B cell (primary cell): Measurements from ENCODE around the gene ANKRD33. TPM values are rescaled to one million over a fixed set of nuclear protein-coding genes. Genes with fewer than 3 reads are reported as not detected.

Source experiments
- ATAC-seq: fragments of 200-7000 bp; cut with Tn5 transposase; one replicate; pipeline ENCODE4 v1.10.0; 2021; ENCODE audit warnings: low read depth, mild to moderate bottlenecking, moderate number of reproducible peaks, moderate library complexity
- CTCF ChIA-PET: fragments of 350-600 bp; sonication (Branson Sonifier 250); formaldehyde crosslinking; loops from one replicate; lab custom pipeline; 2021; ENCODE audit warnings: antibody characterized with exemption, inconsistent platforms; lab: Charles Lee
- POLR2A ChIA-PET: fragments of 350-600 bp; sonication (Branson Sonifier 250); formaldehyde crosslinking; loops from one replicate; lab custom pipeline; 2021; ENCODE audit warnings: antibody characterized with exemption; lab: Charles Lee
- DNase-seq: peaks from one replicate; pipeline ENCODE4 v3.0.0; 2013
- H2AFZ ChIP-seq: 2 replicates; pipeline ENCODE4 v1.6.1; 2012; ENCODE audit warnings: mild to moderate bottlenecking, low read depth, low read length; ENCODE audit not compliant: insufficient read depth, poor library complexity, severe bottlenecking
- H3K27ac ChIP-seq, 2 donors: 1 replicate in 1 of 2; 2 replicates in 1 of 2; pipeline ENCODE4 v1.5.1; 2012 to 2013; ENCODE audit warnings: low read length in 2 of 2, mild to moderate bottlenecking in 2 of 2, moderate library complexity in 1 of 2
- H3K27me3 ChIP-seq, 4 experiments: fragments of 200-600 bp in 1 of 4; sonication (generic) in 1 of 4; replicated peaks in 1 of 4; 1 replicate in 2 of 4; 2 replicates in 2 of 4; pipeline versions ENCODE4 v1.6.1 to v1.7.0; 2013 to 2016; ENCODE audit warnings: low read length in 3 of 4, mild to moderate bottlenecking in 2 of 4, mixed read lengths in 1 of 4, moderate library complexity in 1 of 4; ENCODE audit not compliant: insufficient read depth in 4 of 4, control insufficient read depth in 3 of 4; ENCODE audit errors: control extremely low read depth in 1 of 4
- H3K36me3 ChIP-seq, 2 experiments: replicated peaks in 1 of 2; 1 replicate in 1 of 2; 2 replicates in 1 of 2; pipeline versions ENCODE4 v1.6.1 to v1.7.1; 2013; ENCODE audit warnings: low read length in 1 of 2; ENCODE audit not compliant: insufficient read depth in 2 of 2, control insufficient read depth in 1 of 2; ENCODE audit errors: control extremely low read depth in 1 of 2, extremely low read depth in 1 of 2
- H3K4me1 ChIP-seq, 2 donors: fragments of 200-600 bp in 1 of 2; sonication (generic) in 1 of 2; 1 replicate in 1 of 2; 2 replicates in 1 of 2; pipeline versions ENCODE4 v1.5.1 to v1.6.1; 2013 to 2017; ENCODE audit warnings: low read length in 2 of 2; ENCODE audit not compliant: control insufficient read depth in 2 of 2, insufficient read depth in 2 of 2
- H3K4me2 ChIP-seq: replicated peaks from 2 replicates; pipeline ENCODE3; 2012; ENCODE audit warnings: mild to moderate bottlenecking, low read depth, low read length; ENCODE audit not compliant: poor library complexity, severe bottlenecking
- H3K4me3 ChIP-seq, 5 experiments: fragments of 200-600 bp in 1 of 5; sonication (generic) in 1 of 5; 1 replicate in 3 of 5; 2 replicates in 2 of 5; pipeline versions ENCODE4 v1.5.1 to v1.7.0; 2011 to 2016; ENCODE audit warnings: low read length in 4 of 5, mild to moderate bottlenecking in 4 of 5, low read depth in 2 of 5, control low read depth in 1 of 5, moderate library complexity in 1 of 5; ENCODE audit not compliant: insufficient read depth in 1 of 5; ENCODE audit errors: control extremely low read depth in 1 of 5, extremely low read depth in 1 of 5
- H3K79me2 ChIP-seq: fragments of 200-600 bp; sonication (generic); one replicate; pipeline ENCODE4 v1.6.0; 2016; ENCODE audit warnings: low read length; ENCODE audit not compliant: control insufficient read depth, insufficient read depth
- H3K9ac ChIP-seq: fragments of 200-600 bp; sonication (generic); 2 replicates; pipeline ENCODE4 v1.6.1; 2017; ENCODE audit warnings: mild to moderate bottlenecking, low read length, moderate library complexity
- H3K9me3 ChIP-seq, 3 donors: one replicate each; pipeline versions ENCODE4 v1.6.1 to v1.7.1; 2013; ENCODE audit warnings: low read length in 2 of 3; ENCODE audit not compliant: control insufficient read depth in 2 of 3, insufficient read depth in 1 of 3; ENCODE audit errors: control extremely low read depth in 1 of 3
- H4K20me1 ChIP-seq: 2 replicates; pipeline ENCODE4 v1.6.0; 2012; ENCODE audit warnings: mild to moderate bottlenecking, low read length; ENCODE audit not compliant: insufficient read depth, control insufficient read depth, poor library complexity, severe bottlenecking
- H3K27ac Mint-ChIP-seq: one replicate; pipeline ENCODE4 v1.8.0; 2021; ENCODE audit warnings: mixed read lengths
- H3K27me3 Mint-ChIP-seq: one replicate; pipeline ENCODE4 v1.8.0; 2021; ENCODE audit warnings: mixed read lengths
- H3K4me1 Mint-ChIP-seq: one replicate; pipeline ENCODE4 v1.8.0; 2021; ENCODE audit warnings: mixed read lengths
- H3K4me3 Mint-ChIP-seq: one replicate; pipeline ENCODE4 v1.8.0; 2021; ENCODE audit warnings: mixed read lengths
- H3K9me3 Mint-ChIP-seq: one replicate; pipeline ENCODE4 v1.8.0; 2022; ENCODE audit warnings: mixed read lengths; ENCODE audit not compliant: insufficient read depth
- CTCF ChIP-seq: fragments of 200-600 bp; IDR thresholded peaks from one replicate; pipeline ENCODE4 v1.8.0; 2022; ENCODE audit warnings: antibody characterized with exemption, mild to moderate bottlenecking
- EZH2 ChIP-seq: IDR thresholded peaks from 2 replicates; pipeline ENCODE4 v1.6.1; 2012; ENCODE audit warnings: borderline replicate concordance, low read depth, mild to moderate bottlenecking, moderate library complexity, low read length; ENCODE audit not compliant: insufficient read depth, poor library complexity, severe bottlenecking
- WGBS: methylation state at CpG from one replicate; pipeline ENCODE4 v1.1.5; 2013; ENCODE audit warnings: missing lambda C conversion rate; ENCODE audit not compliant: insufficient coverage; 5-methylcytosine and 5-hydroxymethylcytosine counted together
- intact Hi-C: fragments of 100-400 bp; cut with micrococcal nuclease; formaldehyde crosslinking; loops from one replicate; pipeline ENCODE4 v1.10.0; 2022
- polyA plus RNA-seq: library from polyadenylated mRNA; depleted of rRNA; stranded (reverse); fragments of >200 nt; gene quantifications from 2 replicates; pipeline ENCODE4 v1.2.3, GENCODE V29; 2012
- total RNA-seq, 2 donors: library from RNA; stranded (reverse); fragments of 120-200 nt in 1 of 2; gene quantifications; 1 replicate in 1 of 2; 2 replicates in 1 of 2; pipeline versions ENCODE4 v1.2.3 to v1.2.4, GENCODE V29; 2013 to 2022

The ANKRD33 gene
- total and polyA plus RNA-seq, 2 donors (not counting 1 experiment from before 2014, with no cell fraction given): not detected

GRCh38 chr12:51913071-51914033 lies 25.4 kb downstream of the ANKRD33 start:
- H3K4me3 Mint-ChIP-seq: no peak overlapping the region
- H3K27me3 Mint-ChIP-seq: peaks cover 26% of the 10 kb centered on the region
- Histone ChIP-seq H4K20me1 (no peaks in the 10 kb centered on the region), H3K9ac (no peak overlapping the region), H3K36me3 (no peaks in the 10 kb centered on the region), H3K27me3 (peaks cover 0 to 11% (median under 1%) of the 10 kb centered on the region in 4 experiments), H3K27ac (no peak overlapping the region), H2AFZ (no peak overlapping the region), H3K4me3 (no peak overlapping the region), H3K79me2 (no peaks in the 10 kb centered on the region), H3K4me1 (no peaks in the 10 kb centered on the region), H3K9me3 (no peaks in the 10 kb centered on the region), H3K4me2 (no peak overlapping the region)
- intact Hi-C loops: no loop called here
- ATAC-seq: no peak
- ChIA-PET POLR2A (no interaction called here), CTCF (interaction anchor here (3.1 kb wide), 1 partner anchor 10 kb away, joined by 17 read pairs; no protein-coding TSS in a partner anchor)
- TF ChIP-seq CTCF (no peak), EZH2 (no peak)
- WGBS: 92% methylated on average over 28 of the region's 30 CpGs
- H3K27ac Mint-ChIP-seq: no peak overlapping the region
- no peaks in the 10 kb centered on the region for H3K4me1 Mint-ChIP-seq
- DNase-seq: no peak
- no peaks in the 10 kb centered on the region for H3K9me3 Mint-ChIP-seq
